HepG2 (cell line): ENCODE measurements around the gene FUOM. TPM values are rescaled to one million over a fixed set of nuclear protein-coding genes. Genes with fewer than 3 reads are reported as not detected.

Source experiments
- CSRNP2 ChIP-seq: sonication (generic); formaldehyde crosslinking; conservative IDR thresholded peaks from 2 replicates; pipeline ENCODE4 v1.8.0; 2022; ENCODE audit warnings: low read depth, missing genetic modification reagents
- DNMT1 ChIP-seq: sonication (generic); formaldehyde crosslinking; IDR thresholded peaks from 2 replicates; pipeline ENCODE4 v1.5.1; 2020; ENCODE audit warnings: mild to moderate bottlenecking, missing genetic modification reagents
- DRAP1 ChIP-seq: IDR thresholded peaks from 2 replicates; pipeline ENCODE4 v1.6.1; 2016; ENCODE audit warnings: missing genetic modification reagents, missing compliant biosample characterization
- FIP1L1 ChIP-seq: fragments of 200-400 bp; formaldehyde crosslinking; IDR thresholded peaks from 2 replicates; pipeline ENCODE4 v1.6.1; 2018; ENCODE audit warnings: low read depth, mild to moderate bottlenecking, low read length, moderate library complexity, borderline replicate concordance; ENCODE audit not compliant: insufficient read depth
- FOSL2 ChIP-seq: sonication (generic); formaldehyde crosslinking; IDR thresholded peaks from 2 replicates; pipeline ENCODE4 v1.4.0; 2020; ENCODE audit warnings: missing genetic modification reagents
- HIC2 ChIP-seq: sonication (generic); formaldehyde crosslinking; IDR thresholded peaks from 2 replicates; pipeline ENCODE4 v1.9.0; 2022; ENCODE audit warnings: low read depth, missing genetic modification reagents
- HNF4A ChIP-seq: sonication (generic); formaldehyde crosslinking; IDR thresholded peaks from 2 replicates; pipeline ENCODE4 v1.4.0; 2020; ENCODE audit warnings: missing genetic modification reagents
- IRF1 ChIP-seq: sonication (generic); formaldehyde crosslinking; IDR thresholded peaks from 2 replicates; pipeline ENCODE4 v1.4.0; 2020; ENCODE audit warnings: low read depth, mild to moderate bottlenecking, missing genetic modification reagents
- NFRKB ChIP-seq: fragments of 450-650 bp; IDR thresholded peaks from 2 replicates; pipeline ENCODE4 v1.6.1; 2017
- PRMT3 ChIP-seq: sonication (generic); formaldehyde crosslinking; IDR thresholded peaks from 2 replicates; pipeline ENCODE4 v1.8.1; 2022; ENCODE audit warnings: low read depth, mild to moderate bottlenecking, moderate library complexity, missing genetic modification reagents, borderline replicate concordance
- REST ChIP-seq, 2 experiments: IDR thresholded peaks; 2 replicates each; pipeline ENCODE4 v1.6.1; 2011 to 2012; ENCODE audit warnings: low read length in 2 of 2, borderline replicate concordance in 1 of 2, low read depth in 1 of 2, mild to moderate bottlenecking in 1 of 2, moderate library complexity in 1 of 2
- SAP130 ChIP-seq: IDR thresholded peaks from 2 replicates; pipeline ENCODE4 v1.6.1; 2016; ENCODE audit warnings: low read depth
- SIX1 ChIP-seq: sonication (generic); formaldehyde crosslinking; IDR thresholded peaks from 2 replicates; pipeline ENCODE4 v1.4.0; 2020; ENCODE audit warnings: missing genetic modification reagents, borderline replicate concordance
- TCF12 ChIP-seq, 2 experiments: fragments of 450-650 bp in 1 of 2; sonication (generic) in 1 of 2; formaldehyde crosslinking in 1 of 2; IDR thresholded peaks; 2 replicates each; pipeline versions ENCODE4 v1.6.1 to v1.8.0; 2017 to 2022; ENCODE audit warnings: antibody characterized with exemption in 1 of 2, mild to moderate bottlenecking in 1 of 2, missing genetic modification reagents in 1 of 2, moderate library complexity in 1 of 2
- ZBTB7A ChIP-seq: sonication (generic); formaldehyde crosslinking; IDR thresholded peaks from 2 replicates; pipeline ENCODE4 v1.8.0; 2022; ENCODE audit warnings: mild to moderate bottlenecking, missing genetic modification reagents
- ZNF230 ChIP-seq: sonication (generic); formaldehyde crosslinking; IDR thresholded peaks from 2 replicates; pipeline ENCODE4 v1.4.0; 2020; ENCODE audit warnings: mild to moderate bottlenecking, missing genetic modification reagents
- ZNF234 ChIP-seq: sonication (generic); formaldehyde crosslinking; conservative IDR thresholded peaks from 2 replicates; pipeline ENCODE4 v1.5.1; 2020; ENCODE audit warnings: mild to moderate bottlenecking, missing genetic modification reagents
- ZNF564 ChIP-seq: sonication (generic); formaldehyde crosslinking; IDR thresholded peaks from 2 replicates; pipeline ENCODE4 v1.8.1; 2023; ENCODE audit warnings: mild to moderate bottlenecking, missing genetic modification reagents
- ZNF879 ChIP-seq: sonication (generic); formaldehyde crosslinking; IDR thresholded peaks from 2 replicates; pipeline ENCODE4 v1.8.1; 2023; ENCODE audit warnings: missing genetic modification reagents
- polyA plus RNA-seq, 8 experiments: library from polyadenylated mRNA; depleted of rRNA in 3 of 8; stranded (reverse) in 7 of 8; unstranded in 1 of 8; fragments of >200 nt; fragmentation: Illumina TruSeq in 4 of 8; extraction: Trizol in 4 of 8; gene quantifications; 2 replicates each; pipeline versions ENCODE4 v1.2.1 to v1.2.3, GENCODE V29; 2011 to 2016; ENCODE audit warnings: low read depth in 4 of 8, missing spikeins in 1 of 8, mixed read lengths in 1 of 8; ENCODE audit not compliant: insufficient read depth in 1 of 8
- total RNA-seq, 5 experiments: library from RNA; depleted of rRNA; stranded (reverse); fragments of >200 nt; fragmentation: Illumina TruSeq; extraction: Trizol; gene quantifications; 2 replicates each; pipeline ENCODE4 v1.2.3, GENCODE V29; 2016; ENCODE audit warnings: low read depth in 1 of 5

The FUOM gene
- total and polyA plus RNA-seq, 2 of the 13 experiments (the other 11 are each of a cell fraction or from before 2014, with no cell fraction given): 27.5 to 60.4 TPM

- TF ChIP-seq IRF1 (CRISPR knock-in tag) (0 out of 2 replicates have a peak, but pooled peaks have one; percentile 45), ZBTB7A (peak; percentile 78), ZNF234 (CRISPR knock-in tag) (no peak), SAP130 (CRISPR knock-in tag) (peak; percentile 93), FOSL2 (peak; percentile 37; the same call in 1 of the 2 replicates), ZNF879 (CRISPR knock-in tag) (no peak; the same call in none of the 2 replicates), DNMT1 (CRISPR knock-in tag) (0 out of 2 replicates have a peak, but pooled peaks have one; percentile 81), ZNF230 (CRISPR knock-in tag) (peak; percentile 86; the same call in 1 of the 2 replicates), TCF12 (IDR thresholded peaks at IDR 0.05) (no peak), TCF12 (CRISPR knock-in tag; IDR thresholded peaks at IDR 0.05) (0 out of 2 replicates have a peak, but pooled peaks have one; percentile 82), HIC2 (no peak), DRAP1 (CRISPR knock-in tag) (peak; percentile 64; the same call in 1 of the 2 replicates), SIX1 (CRISPR knock-in tag) (no peak), REST (IDR thresholded peaks at IDR 0.05; ENCODE audit: borderline replicate concordance in 1 of 2, low read depth in 1 of 2, low read length in 2 of 2) (peak in 1 of 2 experiments; percentile 48; a peak in 1 of 4 replicates), NFRKB (no peak), FIP1L1 (0 out of 2 replicates have a peak, but pooled peaks have one; percentile 39), CSRNP2 (CRISPR knock-in tag) (no peak), HNF4A (peak; percentile 49), ZNF564 (CRISPR knock-in tag) (no peak), PRMT3 (CRISPR knock-in tag) (no peak)
These were observed 36.3 kb upstream of the FUOM start, which contains the start of gene MTG1 (continued) for GRCh38 chr10:133394064-133394663.
